NCI-H446 (cell line): Measurements from ENCODE around the gene PCSK7.
"Not testable (repeated sequence)": the region's sequence is repeated elsewhere in the genome, so short reads cannot be mapped to it uniquely, and the experiment has no call there.

ENCODE experiments used
- DNase-seq, 2 experiments: peaks; one replicate each; lab custom pipeline; 2025; lab: John Stamatoyannopoulos, UW

PCSK7 gene

DNA sequence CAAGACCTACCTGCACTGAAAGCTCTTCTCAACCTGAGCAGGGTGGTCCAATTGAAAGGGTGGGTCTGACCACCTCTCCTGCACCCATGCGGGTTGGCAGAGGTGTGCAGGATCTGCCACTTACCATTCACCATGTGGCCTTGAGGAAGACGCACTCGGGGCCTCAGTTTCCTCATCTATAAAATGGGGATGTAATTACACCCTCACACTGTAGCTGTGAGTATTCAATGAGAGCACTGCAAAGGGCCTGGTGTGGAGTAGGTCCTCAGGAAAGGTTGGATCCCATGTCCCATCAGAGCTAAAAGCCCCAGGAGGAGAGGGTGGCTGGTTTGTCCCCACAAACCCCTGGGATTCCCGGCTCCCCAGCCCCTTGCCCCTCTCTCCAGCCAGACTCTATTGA, 33.3 kb downstream of the PCSK7 start:
- DNase-seq, result no peak

DNA sequence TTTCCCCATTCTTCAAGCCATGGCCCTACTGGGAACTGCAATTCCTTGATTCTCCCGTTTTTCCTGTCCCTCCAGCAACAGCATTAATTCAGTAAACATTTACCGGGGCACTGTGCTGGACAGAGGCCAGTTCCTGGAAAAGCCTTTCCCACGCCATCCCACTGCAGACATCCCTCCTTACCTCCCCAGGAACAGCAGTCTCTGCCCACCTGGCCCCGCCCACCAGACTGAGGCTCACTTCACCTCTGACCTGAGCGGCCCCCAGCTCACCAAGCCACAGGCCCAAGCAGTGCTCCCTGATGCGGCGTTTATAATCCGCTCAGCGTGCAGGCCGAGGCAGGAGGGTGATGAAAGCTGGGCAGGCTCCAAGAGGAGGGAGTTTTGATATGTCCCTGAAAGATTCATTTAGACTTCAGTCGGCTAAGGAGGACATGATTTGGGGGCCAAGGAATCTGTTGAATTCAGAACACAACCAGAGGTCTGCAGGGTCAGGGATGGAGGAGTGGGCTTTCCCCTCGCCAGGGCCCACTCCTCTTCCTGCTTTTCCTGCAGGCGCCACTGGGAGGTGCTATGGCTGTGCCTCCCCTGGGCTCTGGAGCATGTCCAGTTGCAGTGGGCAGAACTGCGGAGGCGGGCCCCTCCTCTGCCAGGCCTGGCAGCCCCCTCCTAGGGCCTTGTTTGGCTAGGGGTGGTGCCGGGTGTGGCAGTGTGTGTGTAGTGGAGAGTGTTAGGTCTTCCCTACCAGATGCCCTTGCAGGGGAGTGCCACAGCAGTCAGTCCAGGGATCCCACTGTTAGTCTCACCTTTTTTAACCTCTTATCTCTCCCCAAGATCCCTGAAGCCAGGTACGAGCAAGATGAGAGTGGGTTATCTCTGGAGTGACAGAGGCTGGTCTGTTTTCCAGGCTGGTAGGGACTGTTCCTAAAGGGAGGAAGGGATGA, 34.1 kb downstream of the PCSK7 start:
- no peak for DNase-seq

DNA sequence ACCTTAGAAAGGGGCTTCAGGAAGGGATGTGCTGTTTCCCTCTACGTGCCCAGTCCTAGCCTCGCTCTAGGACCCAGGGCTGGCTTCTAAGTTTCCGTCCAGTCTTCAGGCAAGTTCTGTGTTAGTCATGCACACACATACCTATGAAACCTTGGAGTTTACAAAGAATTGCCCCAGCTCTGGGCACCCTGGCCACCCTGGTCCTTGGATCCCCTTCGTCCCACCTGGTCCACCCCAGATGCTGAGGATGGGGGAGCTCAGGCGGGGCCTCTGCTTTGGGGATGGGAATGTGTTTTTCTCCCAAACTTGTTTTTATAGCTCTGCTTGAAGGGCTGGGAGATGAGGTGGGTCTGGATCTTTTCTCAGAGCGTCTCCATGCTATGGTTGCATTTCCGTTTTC, 34.9 kb downstream of the PCSK7 start:
- DNase-seq, result no peak

DNA sequence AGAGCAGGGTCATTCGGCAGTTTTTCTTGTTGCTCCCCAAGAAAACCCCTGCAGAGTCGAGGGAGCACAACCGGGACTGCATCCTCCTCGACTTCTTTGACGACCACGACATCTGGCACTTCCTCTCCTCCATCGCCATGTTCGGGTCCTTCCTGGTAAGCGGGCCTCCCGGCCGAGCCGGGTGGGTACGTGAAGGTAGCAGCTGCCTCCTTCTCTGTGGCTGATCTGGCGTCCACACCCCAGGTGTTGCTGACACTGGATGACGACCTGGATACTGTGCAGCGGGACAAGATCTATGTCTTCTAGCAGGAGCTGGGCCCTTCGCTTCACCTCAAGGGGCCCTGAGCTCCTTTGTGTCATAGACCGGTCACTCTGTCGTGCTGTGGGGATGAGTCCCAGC, 36.1 kb downstream of the PCSK7 start:
- no peak for DNase-seq

- no peak for DNase-seq
These were observed 36.6 kb downstream of the PCSK7 start for GRCh38 chr11:117195258-117195657.

GRCh38 chr11:117194267-117194666, 37.6 kb downstream of the PCSK7 start:
- no peak for DNase-seq

DNA sequence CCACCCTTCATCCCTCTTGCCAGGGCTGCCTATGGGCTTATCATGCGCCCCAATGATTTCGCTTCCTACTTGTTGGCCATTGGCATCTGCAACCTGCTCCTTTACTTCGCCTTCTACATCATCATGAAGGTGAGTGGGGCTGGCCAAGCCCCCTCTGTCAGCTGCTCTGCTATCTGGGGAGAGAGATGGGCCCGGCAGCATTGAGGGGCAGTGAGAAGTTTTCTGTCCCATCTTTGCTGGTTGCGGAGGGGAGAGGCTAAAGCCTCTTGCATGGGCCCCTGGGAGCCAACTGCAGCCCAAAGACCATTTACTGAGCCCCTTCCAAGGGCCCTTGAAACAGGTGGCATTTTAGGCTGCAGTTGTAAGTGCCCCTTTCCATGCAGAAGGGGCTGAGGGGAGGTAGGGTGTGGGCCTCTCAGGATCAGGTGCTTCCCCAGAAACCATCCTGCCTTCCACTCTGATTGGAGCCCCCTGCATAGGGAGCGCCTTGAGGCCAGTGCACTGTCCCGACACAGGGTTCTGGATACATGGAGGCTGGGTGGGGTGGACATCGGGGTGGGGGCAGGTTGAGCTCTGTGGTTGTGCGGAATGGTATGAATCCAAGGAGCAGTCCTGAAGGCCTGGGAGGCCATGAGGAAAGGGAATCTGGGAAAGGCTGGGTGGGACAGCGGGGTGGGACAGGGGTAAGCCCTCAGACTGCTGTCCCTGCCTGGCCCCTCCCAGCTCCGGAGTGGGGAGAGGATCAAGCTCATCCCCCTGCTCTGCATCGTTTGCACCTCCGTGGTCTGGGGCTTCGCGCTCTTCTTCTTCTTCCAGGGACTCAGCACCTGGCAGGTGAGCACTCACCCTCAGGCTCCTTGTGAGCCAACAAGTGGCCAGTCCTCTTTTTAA, 38.5 kb downstream of the PCSK7 start:
- no peak for DNase-seq

DNA sequence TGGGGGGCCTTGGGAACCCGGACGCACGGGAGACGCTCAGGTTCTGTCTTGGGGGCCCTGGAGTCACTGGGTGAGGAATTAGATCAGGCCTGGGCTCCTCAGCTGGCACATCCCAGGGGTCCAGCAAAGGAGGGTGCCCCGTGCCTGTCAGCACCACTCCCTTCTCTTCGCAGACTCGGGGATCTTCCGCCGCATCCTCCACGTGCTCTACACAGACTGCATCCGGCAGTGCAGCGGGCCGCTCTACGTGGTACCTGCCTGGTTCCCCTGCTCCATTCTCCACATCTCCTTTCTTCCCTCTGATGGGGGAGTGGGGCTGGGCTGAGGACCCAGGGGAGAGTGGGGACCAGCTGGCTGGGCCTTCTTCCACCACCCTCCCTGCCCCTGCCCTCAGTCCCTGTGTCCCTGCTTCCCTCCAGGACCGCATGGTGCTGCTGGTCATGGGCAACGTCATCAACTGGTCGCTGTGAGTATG, 39.4 kb downstream of the PCSK7 start:
- DNase-seq, result no peak

DNA sequence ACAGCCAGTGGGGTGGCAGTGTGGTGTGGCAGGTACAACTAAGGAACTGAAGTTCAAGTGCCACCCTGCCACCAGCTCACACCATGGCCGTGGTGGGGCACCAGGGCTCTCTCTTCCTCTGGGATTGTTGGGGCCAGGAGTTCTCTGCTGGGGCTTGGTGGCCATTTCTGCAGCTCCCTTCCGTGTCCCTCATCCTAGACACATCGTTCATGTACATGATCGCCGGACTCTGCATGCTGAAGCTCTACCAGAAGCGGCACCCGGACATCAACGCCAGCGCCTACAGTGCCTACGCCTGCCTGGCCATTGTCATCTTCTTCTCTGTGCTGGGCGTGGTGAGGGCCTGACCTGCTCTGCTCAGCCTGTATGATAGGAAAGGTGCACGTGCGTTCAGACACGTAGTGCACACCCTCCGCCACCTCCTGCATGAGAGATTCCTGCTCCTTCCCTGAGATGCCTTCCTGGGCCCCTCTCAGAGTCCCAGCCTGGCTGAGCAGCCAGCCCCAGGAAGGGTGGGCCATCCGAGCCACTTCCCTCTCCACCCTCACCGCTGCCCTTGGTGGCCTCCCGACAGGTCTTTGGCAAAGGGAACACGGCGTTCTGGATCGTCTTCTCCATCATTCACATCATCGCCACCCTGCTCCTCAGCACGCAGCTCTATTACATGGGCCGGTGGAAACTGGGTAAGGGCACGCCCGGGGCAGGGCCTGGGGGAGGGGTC, 40.0 kb downstream of the PCSK7 start:
- no peak for DNase-seq

GRCh38 chr11:117189941-117190544, 41.8 kb downstream of the PCSK7 start:
- no peak for DNase-seq

- no peak for DNase-seq
These were observed 42.5 kb downstream of the PCSK7 start for GRCh38 chr11:117189191-117189940.

DNA sequence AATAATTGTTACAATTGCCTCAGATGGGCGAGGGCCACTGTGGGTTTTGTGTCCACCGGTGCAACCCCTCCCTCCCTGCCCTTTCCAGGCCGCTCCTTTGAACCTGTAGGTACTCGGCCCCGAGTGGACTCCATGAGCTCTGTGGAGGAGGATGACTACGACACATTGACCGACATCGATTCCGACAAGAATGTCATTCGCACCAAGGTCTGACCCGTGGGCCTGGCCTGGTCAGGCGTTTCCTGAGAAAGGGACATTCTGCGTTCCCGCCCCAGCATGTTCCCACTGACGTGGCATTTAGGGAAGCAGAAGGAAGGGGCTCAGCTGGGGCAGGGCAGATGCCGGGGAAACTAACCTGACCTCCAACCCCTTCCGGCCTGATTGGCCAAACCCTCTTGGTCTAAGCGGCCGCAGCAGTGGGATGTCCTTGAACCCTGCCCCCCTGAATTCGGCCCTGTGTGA, 43.2 kb downstream of the PCSK7 start:
- DNase-seq, result no peak

- DNase-seq, result no peak
These were observed 43.9 kb downstream of the PCSK7 start for GRCh38 chr11:117187799-117188481.

GRCh38 chr11:117187428-117187798, 44.5 kb downstream of the PCSK7 start:
- DNase-seq, result no peak

GRCh38 chr11:117187007-117187406, 44.9 kb downstream of the PCSK7 start:
- no peak for DNase-seq

DNA sequence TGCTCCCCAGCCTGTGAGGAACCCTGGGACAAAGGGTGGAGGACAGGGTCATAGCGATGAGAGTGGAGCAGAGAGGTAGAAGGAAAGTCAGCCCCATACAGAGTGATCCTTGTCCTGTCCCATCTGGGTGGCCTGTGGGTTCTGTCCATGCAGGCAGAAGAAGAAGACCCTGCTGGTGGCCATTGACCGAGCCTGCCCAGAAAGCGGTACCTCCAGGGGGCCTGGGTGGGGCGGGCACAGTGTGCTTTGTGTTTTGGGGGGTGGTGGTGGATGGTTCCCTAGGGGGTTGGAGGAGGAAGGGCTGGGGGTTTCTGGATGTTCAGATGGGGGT, 45.5 kb downstream of the PCSK7 start:
- DNase-seq, result no peak

DNA sequence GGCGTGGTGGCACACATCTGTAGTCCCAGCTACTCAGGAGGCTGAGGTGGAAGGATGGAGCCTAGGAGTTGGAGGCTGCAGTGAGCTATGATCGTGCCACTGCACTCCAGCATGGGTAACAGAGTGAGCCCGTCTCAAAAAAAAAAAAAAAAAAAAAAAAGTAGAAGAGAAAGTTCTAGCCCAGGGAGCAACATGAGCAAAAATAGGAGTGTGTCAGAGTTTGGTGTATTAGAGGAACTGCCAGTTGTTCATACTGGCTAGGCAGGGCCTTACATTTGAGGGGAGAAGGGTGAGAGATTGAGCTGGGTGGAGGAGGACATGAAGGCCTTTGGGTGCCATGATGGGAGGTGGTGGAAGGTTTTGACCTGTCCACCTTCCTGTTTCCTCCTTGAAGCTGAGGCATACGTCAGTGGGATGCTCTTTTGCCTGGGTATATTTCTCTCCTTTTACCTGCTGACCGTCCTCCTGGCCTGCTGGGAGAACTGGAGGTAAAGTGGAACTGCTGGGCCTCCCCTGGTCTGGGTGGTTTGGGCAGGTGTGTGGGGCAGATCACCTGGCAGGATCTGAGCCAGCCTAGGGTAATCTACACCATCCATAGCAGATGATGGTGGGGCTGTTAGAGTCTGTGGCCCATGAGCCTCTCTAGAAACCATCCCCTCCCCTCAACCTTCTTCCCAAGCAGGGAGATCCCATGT, 46.0 kb downstream of the PCSK7 start:
- DNase-seq, result no peak

- no peak for DNase-seq
These were observed 48.0 kb downstream of the PCSK7 start for GRCh38 chr11:117183724-117184349.

DNA sequence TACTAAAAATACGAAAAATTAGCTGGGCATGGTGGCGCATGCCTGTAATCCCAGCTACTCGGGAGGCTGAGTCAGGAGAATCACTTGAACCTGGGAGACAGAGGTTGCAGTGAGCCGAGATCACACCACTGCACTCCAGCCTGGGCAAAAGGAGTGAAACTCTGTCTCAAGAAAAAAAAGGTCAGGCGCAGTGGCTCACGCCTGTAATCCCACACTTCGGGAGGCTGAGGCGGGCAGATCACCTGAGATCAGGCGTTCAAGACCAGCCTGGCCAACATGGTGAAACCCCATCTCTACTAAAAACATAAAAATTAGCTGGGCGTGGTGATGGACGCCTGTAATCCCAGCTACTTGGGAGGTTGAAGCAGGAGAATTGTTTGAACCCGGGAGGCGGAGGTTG, 48.7 kb downstream of the PCSK7 start:
- DNase-seq, result not testable (repeated sequence)
